T-helper 1 cell (primary cell): ENCODE measurements around the gene SMOC2.
"Not testable (repeated sequence)": the region's sequence is repeated elsewhere in the genome, so short reads cannot be mapped to it uniquely, and the experiment has no call there.

Experiments
- DNase-seq, 5 donors: peaks; one replicate each; pipeline ENCODE4 v3.0.0-alpha.2; 2012 to 2020

The SMOC2 gene

GRCh38 chr6:168524571-168525001 lies 83.6 kb downstream of the SMOC2 start:
- no peak for DNase-seq

- DNase-seq: no peak
Observed at GRCh38 chr6:168525114-168525513, 84.1 kb downstream of the SMOC2 start.

GRCh38 chr6:168525926-168526630 lies 85.1 kb downstream of the SMOC2 start:
- DNase-seq: no peak

- no peak for DNase-seq
Observed at GRCh38 chr6:168526841-168527281, 85.9 kb downstream of the SMOC2 start.

- DNase-seq: no peak
Observed at GRCh38 chr6:168527451-168528210, 86.6 kb downstream of the SMOC2 start.

- DNase-seq: no peak
Observed at GRCh38 chr6:168528474-168529095, 87.6 kb downstream of the SMOC2 start.

GRCh38 chr6:168529214-168529613 lies 88.2 kb downstream of the SMOC2 start:
- no peak for DNase-seq

GRCh38 chr6:168530653-168531071 lies 89.7 kb downstream of the SMOC2 start:
- no peak for DNase-seq

GRCh38 chr6:168532070-168532469 lies 91.1 kb downstream of the SMOC2 start:
- DNase-seq: no peak

- DNase-seq: no peak
Observed at GRCh38 chr6:168533414-168533813, 92.4 kb downstream of the SMOC2 start.

- DNase-seq: no peak
Observed at GRCh38 chr6:168534265-168534664, 93.3 kb downstream of the SMOC2 start.

- no peak for DNase-seq
Observed at GRCh38 chr6:168535711-168536110, 94.7 kb downstream of the SMOC2 start.

- DNase-seq: no peak
Observed at GRCh38 chr6:168536196-168536595, 95.2 kb downstream of the SMOC2 start.

GRCh38 chr6:168536665-168537539 lies 95.9 kb downstream of the SMOC2 start:
- no peak for DNase-seq

- no peak for DNase-seq
Observed at GRCh38 chr6:168537540-168537884, 96.5 kb downstream of the SMOC2 start.

- DNase-seq: not testable (repeated sequence)
Observed at GRCh38 chr6:168538188-168538891, 97.4 kb downstream of the SMOC2 start.

GRCh38 chr6:168538892-168539811 lies 98.2 kb downstream of the SMOC2 start:
- DNase-seq: no peak

- DNase-seq: no peak
Observed at GRCh38 chr6:168540713-168541291, 99.8 kb downstream of the SMOC2 start.

- no peak for DNase-seq
Observed at GRCh38 chr6:168541307-168541706, 100.3 kb downstream of the SMOC2 start.

- no peak for DNase-seq
Observed at GRCh38 chr6:168542301-168542700, 101.3 kb downstream of the SMOC2 start.

GRCh38 chr6:168545428-168545827 lies 104.4 kb downstream of the SMOC2 start:
- no peak for DNase-seq
